Small intestine (tissue), 7 donors: Measurements from ENCODE around the gene DNAH10. TPM values are rescaled to one million over a fixed set of nuclear protein-coding genes. Genes with fewer than 3 reads are reported as not detected.

Experiments used
- DNase-seq, 2 donors: peaks; one replicate each; pipeline versions ENCODE4 v3.0.0 to v3.0.0-alpha.2; 2013
- FAIRE-seq: peaks from 2 replicates; lab custom pipeline; 2012; peaks lifted over from hg19 to GRCh38; lab: Jason Lieb, UNC
- H3K27ac ChIP-seq, 3 donors: one replicate each; pipeline ENCODE4 v1.5.1; 2013; ENCODE audit warnings: low read length in 2 of 3, mild to moderate bottlenecking in 2 of 3, control low read depth in 1 of 3, inconsistent platforms in 1 of 3, low read depth in 1 of 3, moderate library complexity in 1 of 3
- H3K27me3 ChIP-seq, 3 donors: one replicate each; pipeline ENCODE4 v1.6.1; 2013; ENCODE audit warnings: low read length in 3 of 3, inconsistent platforms in 1 of 3; ENCODE audit not compliant: control insufficient read depth in 3 of 3, insufficient read depth in 3 of 3
- H3K36me3 ChIP-seq, 3 donors: one replicate each; pipeline ENCODE4 v1.6.1; 2013; ENCODE audit warnings: low read length in 3 of 3, inconsistent platforms in 1 of 3, low read depth in 1 of 3, mild to moderate bottlenecking in 1 of 3, moderate library complexity in 1 of 3; ENCODE audit not compliant: control insufficient read depth in 3 of 3, insufficient read depth in 2 of 3
- H3K4me1 ChIP-seq, 3 donors: one replicate each; pipeline ENCODE4 v1.6.1; 2013; ENCODE audit warnings: low read length in 2 of 3, inconsistent platforms in 1 of 3, low read depth in 1 of 3, mild to moderate bottlenecking in 1 of 3, moderate library complexity in 1 of 3; ENCODE audit not compliant: control insufficient read depth in 3 of 3, insufficient read depth in 2 of 3
- H3K4me3 ChIP-seq, 3 donors: one replicate each; pipeline ENCODE4 v1.5.1; 2013; ENCODE audit warnings: low read length in 3 of 3, control low read depth in 1 of 3, inconsistent platforms in 1 of 3, low read depth in 1 of 3, mild to moderate bottlenecking in 1 of 3, moderate library complexity in 1 of 3
- H3K9me3 ChIP-seq, 2 donors: one replicate each; pipeline ENCODE4 v1.6.1; 2013; ENCODE audit warnings: low read depth in 1 of 2, low read length in 1 of 2; ENCODE audit not compliant: control insufficient read depth in 2 of 2, insufficient read depth in 1 of 2
- WGBS, 3 donors: extraction: QIAGEN DNeasy Blood & Tissue Kit; methylation state at CpG; one replicate each; pipeline ENCODE4 v1.1.7; 2013; 5-methylcytosine and 5-hydroxymethylcytosine counted together
- polyA plus RNA-seq, 4 donors: library from polyadenylated mRNA; stranded (reverse) in 3 of 4; unstranded in 1 of 4; fragments of 200-250 nt in 3 of 4; fragments of 120-200 nt in 1 of 4; gene quantifications; one replicate each; pipeline versions ENCODE4 v1.2.1 to v1.2.3, GENCODE V29; 2013
- donor health status: healthy with polysubstance abuse.
- donor health status: control.
- donor health status: control.
- donor health status: Bipolar disorder and iron deficiency.
- donor health status: healthy.

Gene DNAH10
- polyA plus RNA-seq, 4 donors: 0.22 to 0.50 (median 0.45) TPM; not detected in 1

GRCh38 chr12:123765504-123766035 is 3.5 kb downstream of the DNAH10 start:
- Histone ChIP-seq H3K27ac (no peak overlapping the region), H3K36me3 (no peaks in the 10 kb centered on the region), H3K4me1 (peaks cover 0 to 19% (median 4%) of the 10 kb centered on the region in 3 donors), H3K4me3 (no peak overlapping the region), H3K9me3 (no peaks in the 10 kb centered on the region), H3K27me3 (no peaks in the 10 kb centered on the region)
- DNase-seq (no peak), FAIRE-seq (no peak)
- 63 to 79% (median 76%) methylated on average over 2 of the region's 2 CpGs for WGBS, 3 donors

GRCh38 chr12:123767613-123768012 is 5.5 kb downstream of the DNAH10 start:
- H3K36me3 ChIP-seq: no peaks in the 10 kb centered on the region
- H3K9me3 ChIP-seq: no peaks in the 10 kb centered on the region
- H3K27me3 ChIP-seq: no peaks in the 10 kb centered on the region
- FAIRE-seq: no peak
- DNase-seq: no peak
- WGBS, 3 donors: 58 to 77% (median 63%) methylated on average over 9 of the region's 9 CpGs
- H3K27ac ChIP-seq: no peak overlapping the region
- peaks cover 0 to 7% (median 4%) of the 10 kb centered on the region in 3 donors for H3K4me1 ChIP-seq
- no peak overlapping the region for H3K4me3 ChIP-seq

GRCh38 chr12:123771261-123771660 is 9.2 kb downstream of the DNAH10 start:
- Histone ChIP-seq H3K4me3 (no peak overlapping the region), H3K36me3 (no peaks in the 10 kb centered on the region), H3K27me3 (no peaks in the 10 kb centered on the region), H3K27ac (no peak overlapping the region), H3K4me1 (no peaks in the 10 kb centered on the region), H3K9me3 (peaks cover 0 to 5% of the 10 kb centered on the region in 2 donors)
- FAIRE-seq: no peak
- 83 to 85% (median 84%) methylated on average over 7 of the region's 7 CpGs for WGBS, 3 donors
- no peak for DNase-seq

GRCh38 chr12:123772074-123772473 is 10.0 kb downstream of the DNAH10 start:
- H3K4me1 ChIP-seq: no peaks in the 10 kb centered on the region
- H3K36me3 ChIP-seq: no peaks in the 10 kb centered on the region
- 83 to 89% (median 84%) methylated on average over 5 of the region's 5 CpGs for WGBS, 3 donors
- H3K27me3 ChIP-seq: no peaks in the 10 kb centered on the region
- H3K27ac ChIP-seq: no peak overlapping the region
- FAIRE-seq (no peak), DNase-seq (no peak)
- H3K4me3 ChIP-seq: no peak overlapping the region
- peaks cover 0 to 5% of the 10 kb centered on the region in 2 donors for H3K9me3 ChIP-seq

- FAIRE-seq: no peak
- WGBS, 3 donors: 41 to 73% (median 50%) methylated on average over 1 of the region's 1 CpG
- no peaks in the 10 kb centered on the region for H3K36me3 ChIP-seq
Observed at GRCh38 chr12:123773375-123773774, 11.3 kb downstream of the DNAH10 start.

GRCh38 chr12:123779551-123779950 is 17.4 kb downstream of the DNAH10 start:
- H3K27me3 ChIP-seq: no peaks in the 10 kb centered on the region
- no peaks in the 10 kb centered on the region for H3K4me1 ChIP-seq
- H3K4me3 ChIP-seq: no peak overlapping the region
- DNase-seq (no peak), FAIRE-seq (no peak)
- H3K9me3 ChIP-seq: no peaks in the 10 kb centered on the region
- no peak overlapping the region for H3K27ac ChIP-seq
- no peaks in the 10 kb centered on the region for H3K36me3 ChIP-seq

More at GRCh38 chr12:123773375-123773774, 11.3 kb downstream of the DNAH10 start:
- no peak for DNase-seq
- no peaks in the 10 kb centered on the region for H3K4me1 ChIP-seq
- peaks cover 0 to 5% of the 10 kb centered on the region in 2 donors for H3K9me3 ChIP-seq
- no peaks in the 10 kb centered on the region for H3K27me3 ChIP-seq
- H3K4me3 ChIP-seq: no peak overlapping the region
- H3K27ac ChIP-seq: no peak overlapping the region

GRCh38 chr12:123782997-123783792 is 21.1 kb downstream of the DNAH10 start:
- no peak for DNase-seq
- Histone ChIP-seq H3K9me3 (no peaks in the 10 kb centered on the region), H3K27me3 (no peaks in the 10 kb centered on the region), H3K27ac (no peak overlapping the region), H3K4me3 (no peak overlapping the region), H3K4me1 (no peaks in the 10 kb centered on the region), H3K36me3 (no peaks in the 10 kb centered on the region)
- WGBS, 3 donors: 86 to 92% (median 88%) methylated on average over 10 of the region's 10 CpGs
- FAIRE-seq: no peak

GRCh38 chr12:123787466-123787865 is 25.4 kb downstream of the DNAH10 start:
- Histone ChIP-seq H3K4me3 (no peak overlapping the region), H3K4me1 (no peaks in the 10 kb centered on the region), H3K36me3 (no peaks in the 10 kb centered on the region), H3K27me3 (no peaks in the 10 kb centered on the region), H3K27ac (no peak overlapping the region), H3K9me3 (no peaks in the 10 kb centered on the region)
- FAIRE-seq (no peak), DNase-seq (no peak)
- 93 to 97% (median 95%) methylated on average over 25 of the region's 25 CpGs for WGBS, 3 donors
